H9 (cell line): ENCODE measurements around the gene MICAL2. TPM values are rescaled to one million over a fixed set of nuclear protein-coding genes. Genes with fewer than 3 reads are reported as not detected.

Source experiments
- DNase-seq: peaks from one replicate; pipeline ENCODE4 v3.0.0-alpha.2; 2017
- H2AFZ ChIP-seq: one replicate; pipeline ENCODE4 v1.6.1; 2013; ENCODE audit warnings: mild to moderate bottlenecking, low read length, control low read depth, moderate library complexity
- H2AK5ac ChIP-seq: 2 replicates; pipeline ENCODE4 v1.6.1; 2013; ENCODE audit warnings: low read length, control low read depth, mixed read lengths; ENCODE audit not compliant: insufficient read length
- H2BK120ac ChIP-seq: one replicate; pipeline ENCODE4 v1.6.1; 2013; ENCODE audit warnings: low read depth, mild to moderate bottlenecking, low read length, control low read depth, inconsistent platforms; ENCODE audit not compliant: poor library complexity, severe bottlenecking
- H2BK12ac ChIP-seq: 2 replicates; pipeline ENCODE4 v1.6.1; 2013; ENCODE audit warnings: low read length, control low read depth, mixed read lengths, low read depth; ENCODE audit not compliant: insufficient read length
- H2BK15ac ChIP-seq: 2 replicates; pipeline ENCODE4 v1.6.1; 2013; ENCODE audit warnings: low read depth, low read length, control low read depth
- H2BK20ac ChIP-seq: one replicate; pipeline ENCODE4 v1.6.1; 2013; ENCODE audit warnings: low read depth, mild to moderate bottlenecking, low read length, control low read depth, inconsistent platforms; ENCODE audit not compliant: poor library complexity, severe bottlenecking
- H2BK5ac ChIP-seq: 2 replicates; pipeline ENCODE4 v1.6.1; 2013; ENCODE audit warnings: low read length, control low read depth, mixed read lengths; ENCODE audit not compliant: insufficient read length
- H3K14ac ChIP-seq: 2 replicates; pipeline ENCODE4 v1.6.1; 2013; ENCODE audit warnings: low read length, control low read depth; ENCODE audit not compliant: insufficient read depth
- H3K18ac ChIP-seq: 2 replicates; pipeline ENCODE4 v1.6.1; 2013; ENCODE audit warnings: low read depth, mild to moderate bottlenecking, mixed read lengths, low read length, control low read depth; ENCODE audit not compliant: insufficient read length
- H3K23ac ChIP-seq: 2 replicates; pipeline ENCODE4 v1.6.1; 2013; ENCODE audit warnings: low read length, control low read depth, mixed read lengths, low read depth; ENCODE audit not compliant: insufficient read length
- H3K23me2 ChIP-seq: 2 replicates; pipeline ENCODE4 v1.6.1; 2013; ENCODE audit warnings: low read depth, mild to moderate bottlenecking, mixed read lengths, low read length, control low read depth; ENCODE audit not compliant: insufficient read length, poor library complexity, severe bottlenecking
- H3K27ac ChIP-seq: 2 replicates; pipeline ENCODE4 v1.5.1; 2013; ENCODE audit warnings: low read length, control low read depth, mixed read lengths, low read depth; ENCODE audit not compliant: insufficient read length
- H3K27me3 ChIP-seq: 2 replicates; pipeline ENCODE4 v1.6.1; 2013; ENCODE audit warnings: low read length, control low read depth, inconsistent platforms; ENCODE audit not compliant: insufficient read depth
- H3K4ac ChIP-seq: 2 replicates; pipeline ENCODE4 v1.6.1; 2013; ENCODE audit warnings: low read depth, mild to moderate bottlenecking, control low read depth, inconsistent platforms, low read length, moderate library complexity
- H3K4me1 ChIP-seq: 2 replicates; pipeline ENCODE4 v1.6.1; 2013; ENCODE audit warnings: low read length, control low read depth, inconsistent platforms; ENCODE audit not compliant: insufficient read depth
- H3K4me2 ChIP-seq: 2 replicates; pipeline ENCODE4 v1.6.1; 2013; ENCODE audit warnings: low read length, control low read depth, mixed read lengths; ENCODE audit not compliant: insufficient read length, insufficient read depth
- H3K56ac ChIP-seq: 2 replicates; pipeline ENCODE4 v1.6.1; 2013; ENCODE audit warnings: low read depth, mild to moderate bottlenecking, mixed read lengths, low read length, control low read depth; ENCODE audit not compliant: insufficient read length
- H3K79me1 ChIP-seq: 2 replicates; pipeline ENCODE4 v1.6.1; 2013; ENCODE audit warnings: low read depth, mild to moderate bottlenecking, moderate library complexity, low read length, control low read depth, inconsistent platforms; ENCODE audit not compliant: insufficient read depth, poor library complexity, severe bottlenecking
- H3K79me2 ChIP-seq: 2 replicates; pipeline ENCODE4 v1.6.1; 2013; ENCODE audit warnings: low read length, control low read depth, inconsistent platforms; ENCODE audit not compliant: insufficient read depth
- H3K9ac ChIP-seq: 2 replicates; pipeline ENCODE4 v1.6.1; 2013; ENCODE audit warnings: low read length, control low read depth, mixed read lengths; ENCODE audit not compliant: insufficient read length; ENCODE audit errors: extremely low read depth
- H3K9me3 ChIP-seq: one replicate; pipeline ENCODE4 v1.6.1; 2013; ENCODE audit warnings: low read depth, low read length, inconsistent platforms; ENCODE audit not compliant: control insufficient read depth
- H3T11ph ChIP-seq: one replicate; pipeline ENCODE4 v1.6.1; 2013; ENCODE audit warnings: mild to moderate bottlenecking, low read length, control low read depth, inconsistent platforms
- H4K20me1 ChIP-seq: one replicate; pipeline ENCODE4 v1.6.1; 2013; ENCODE audit not compliant: control insufficient read depth, insufficient read length, insufficient read depth
- H4K5ac ChIP-seq: 2 replicates; pipeline ENCODE4 v1.6.1; 2013; ENCODE audit warnings: low read depth, mild to moderate bottlenecking, mixed read lengths, low read length, control low read depth; ENCODE audit not compliant: insufficient read length
- H4K8ac ChIP-seq: replicated peaks from 2 replicates; pipeline ENCODE4 v1.6.1; 2013; ENCODE audit warnings: low read length, control low read depth, mixed read lengths, low read depth; ENCODE audit not compliant: insufficient read length
- H4K91ac ChIP-seq: 2 replicates; pipeline ENCODE4 v1.6.1; 2013; ENCODE audit warnings: low read depth, mild to moderate bottlenecking, moderate library complexity, mixed read lengths, low read length, control low read depth; ENCODE audit not compliant: insufficient read length
- H3K27ac Mint-ChIP-seq, 3 experiments: 2 replicates in 2 of 3; 3 replicates in 1 of 3; pipeline ENCODE4 v1.8.0; 2020 to 2021; ENCODE audit warnings: mixed read lengths in 3 of 3, mild to moderate bottlenecking in 1 of 3, moderate library complexity in 1 of 3
- H3K27me3 Mint-ChIP-seq: 2 replicates; pipeline ENCODE4 v1.8.0; 2021; ENCODE audit warnings: low read depth, mild to moderate bottlenecking, moderate library complexity, mixed read lengths
- H3K36me3 Mint-ChIP-seq, 3 experiments: 2 replicates in 2 of 3; 3 replicates in 1 of 3; pipeline ENCODE4 v1.8.0; 2020 to 2021; ENCODE audit warnings: low read depth in 3 of 3, mixed read lengths in 3 of 3; ENCODE audit not compliant: insufficient read depth in 1 of 3
- H3K4me1 Mint-ChIP-seq, 2 experiments: 2 replicates each; pipeline ENCODE4 v1.8.0; 2020; ENCODE audit warnings: mixed read lengths in 2 of 2
- H3K4me3 Mint-ChIP-seq, 2 experiments: 2 replicates in 1 of 2; 3 replicates in 1 of 2; pipeline ENCODE4 v1.8.0; 2020 to 2021; ENCODE audit warnings: mild to moderate bottlenecking in 2 of 2, mixed read lengths in 2 of 2, moderate library complexity in 1 of 2
- H3K9me3 Mint-ChIP-seq, 2 experiments: 2 replicates in 1 of 2; 3 replicates in 1 of 2; pipeline ENCODE4 v1.8.0; 2020; ENCODE audit warnings: mild to moderate bottlenecking in 2 of 2, mixed read lengths in 2 of 2, moderate library complexity in 1 of 2
- WGBS: extraction: QIAGEN DNeasy Blood & Tissue Kit; methylation state at CpG from one replicate; pipeline ENCODE4 v1.1.7; 2013; ENCODE audit warnings: missing lambda C conversion rate, low lambda C conversion rate, mixed read lengths; ENCODE audit not compliant: insufficient read length; ENCODE audit errors: extremely low coverage; 5-methylcytosine and 5-hydroxymethylcytosine counted together
- total RNA-seq: library from RNA; stranded (reverse); gene quantifications from 2 replicates; pipeline ENCODE4 v1.2.1, GENCODE V29; 2021
- TF ChIP-seq, protein P1 (sequence below): fragments of 200-600 bp; sonication (generic); conservative IDR thresholded peaks from 3 replicates; pipeline ENCODE4 v1.8.0; 2021; ENCODE audit warnings: antibody characterized with exemption, mild to moderate bottlenecking

MICAL2 gene
- total RNA-seq, 1 experiment from 2014 or later = 4.7 TPM

DNA sequence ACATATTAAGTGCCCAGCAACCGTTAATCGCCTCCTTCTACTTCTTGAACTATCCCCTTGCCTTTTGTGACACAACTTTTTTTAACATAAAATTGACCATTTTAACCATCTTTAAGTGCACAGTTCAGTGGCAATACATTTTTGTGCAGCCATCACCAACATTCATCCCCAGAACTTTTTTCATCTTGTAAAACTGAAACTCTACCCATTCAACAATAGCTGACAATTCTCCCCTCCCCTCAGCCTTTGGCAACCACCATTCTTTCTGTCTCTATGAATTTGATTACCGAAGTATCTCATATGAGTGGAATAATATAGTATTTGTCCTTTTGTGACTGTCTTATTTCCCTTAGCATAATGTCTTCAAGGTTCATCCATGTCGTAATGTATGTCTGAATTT, 66.0 kb downstream of the MICAL2 start:
- no peak overlapping the region for H2BK5ac ChIP-seq
- no peak overlapping the region for H2AFZ ChIP-seq
- no peaks in the 10 kb centered on the region for H4K20me1 ChIP-seq
- H3K23me2 ChIP-seq = no peaks in the 10 kb centered on the region
- TF ChIP-seq, protein P1, sequence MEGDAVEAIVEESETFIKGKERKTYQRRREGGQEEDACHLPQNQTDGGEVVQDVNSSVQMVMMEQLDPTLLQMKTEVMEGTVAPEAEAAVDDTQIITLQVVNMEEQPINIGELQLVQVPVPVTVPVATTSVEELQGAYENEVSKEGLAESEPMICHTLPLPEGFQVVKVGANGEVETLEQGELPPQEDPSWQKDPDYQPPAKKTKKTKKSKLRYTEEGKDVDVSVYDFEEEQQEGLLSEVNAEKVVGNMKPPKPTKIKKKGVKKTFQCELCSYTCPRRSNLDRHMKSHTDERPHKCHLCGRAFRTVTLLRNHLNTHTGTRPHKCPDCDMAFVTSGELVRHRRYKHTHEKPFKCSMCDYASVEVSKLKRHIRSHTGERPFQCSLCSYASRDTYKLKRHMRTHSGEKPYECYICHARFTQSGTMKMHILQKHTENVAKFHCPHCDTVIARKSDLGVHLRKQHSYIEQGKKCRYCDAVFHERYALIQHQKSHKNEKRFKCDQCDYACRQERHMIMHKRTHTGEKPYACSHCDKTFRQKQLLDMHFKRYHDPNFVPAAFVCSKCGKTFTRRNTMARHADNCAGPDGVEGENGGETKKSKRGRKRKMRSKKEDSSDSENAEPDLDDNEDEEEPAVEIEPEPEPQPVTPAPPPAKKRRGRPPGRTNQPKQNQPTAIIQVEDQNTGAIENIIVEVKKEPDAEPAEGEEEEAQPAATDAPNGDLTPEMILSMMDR = no peak
- no peak overlapping the region for H3K14ac ChIP-seq
- H3K23ac ChIP-seq = no peak overlapping the region
- Mint-ChIP-seq H3K27ac (no peak overlapping the region), H3K9me3 (no peaks in the 10 kb centered on the region), H3K36me3 (no peaks in the 10 kb centered on the region; a peak in 1 of 7 replicates), H3K27me3 (peaks cover 2% of the 10 kb centered on the region), H3K4me3 (no peak overlapping the region), H3K4me1 (peaks cover 12 to 21% of the 10 kb centered on the region in 2 experiments)
- H3K4ac ChIP-seq = no peak overlapping the region
- no peak overlapping the region for H4K5ac ChIP-seq
- no peak overlapping the region for H4K91ac ChIP-seq
- WGBS = no CpG with 5 or more reads among the region's 4 CpGs
- H3K9ac ChIP-seq = no peak overlapping the region
- no peak overlapping the region for H3K27ac ChIP-seq
- no peak overlapping the region for H3T11ph ChIP-seq
- H3K9me3 ChIP-seq = no peaks in the 10 kb centered on the region
- H2BK120ac ChIP-seq = no peak overlapping the region
- H3K79me2 ChIP-seq = no peaks in the 10 kb centered on the region
- no peak overlapping the region for H4K8ac ChIP-seq
- H3K4me2 ChIP-seq = no peak overlapping the region
- no peak overlapping the region for H3K56ac ChIP-seq
- H3K4me1 ChIP-seq = no peaks in the 10 kb centered on the region
- H2BK20ac ChIP-seq = no peak overlapping the region
- H3K79me1 ChIP-seq = no peaks in the 10 kb centered on the region
- no peak overlapping the region for H2AK5ac ChIP-seq
- DNase-seq = no peak
- H3K18ac ChIP-seq = no peak overlapping the region
- no peak overlapping the region for H2BK15ac ChIP-seq
- H2BK12ac ChIP-seq = no peak overlapping the region
- H3K27me3 ChIP-seq = no peaks in the 10 kb centered on the region
